ENCODE results near the gene RAD51B.

- TF ChIP-seq POLR2A (IDR thresholded peaks at IDR 0.05) = no peak
- no peak for TF ChIP-seq EP300 (IDR thresholded peaks at IDR 0.05)
- TF ChIP-seq CTCF (IDR thresholded peaks at IDR 0.05) = no peak
Observed at GRCh38 chr14:68637106-68638021, 817.8 kb downstream of the RAD51B start.
